Activated gamma-delta T cell treated with Interleukin-2 at 50 U/mL for 16 hours (primary cell): ENCODE results near the gene NEBL.

ENCODE experiments used
- DNase-seq: peaks from one replicate; pipeline ENCODE4 v3.0.0-alpha.2; 2020

NEBL gene

GRCh38 chr10:20903635-20904390 is 6.7 kb upstream of the NEBL start:
- DNase-seq, result no peak

GRCh38 chr10:20901110-20901509 is 4.0 kb upstream of the NEBL start:
- DNase-seq, result no peak

GRCh38 chr10:20898866-20899535 is 1.9 kb upstream of the NEBL start:
- DNase-seq, result no peak

GRCh38 chr10:20893297-20893696 is 3.8 kb downstream of the NEBL start:
- no peak for DNase-seq

- no peak for DNase-seq
Measured at GRCh38 chr10:20892796-20893195, 4.3 kb downstream of the NEBL start.

GRCh38 chr10:20892011-20892585 is 5.0 kb downstream of the NEBL start:
- DNase-seq, result no peak

GRCh38 chr10:20891338-20891714 is 5.8 kb downstream of the NEBL start:
- no peak for DNase-seq

- no peak for DNase-seq
Measured at GRCh38 chr10:20890491-20891337, 6.4 kb downstream of the NEBL start.

- DNase-seq, result no peak
Measured at GRCh38 chr10:20890009-20890408, 7.1 kb downstream of the NEBL start.

GRCh38 chr10:20888620-20889330 is 8.3 kb downstream of the NEBL start:
- no peak for DNase-seq

- no peak for DNase-seq
Measured at GRCh38 chr10:20887706-20888555, 9.2 kb downstream of the NEBL start.

- DNase-seq, result no peak
Measured at GRCh38 chr10:20885678-20886077, 11.4 kb downstream of the NEBL start.

- no peak for DNase-seq
Measured at GRCh38 chr10:20883552-20883951, 13.6 kb downstream of the NEBL start.

GRCh38 chr10:20882091-20882490 is 15.0 kb downstream of the NEBL start:
- no peak for DNase-seq

- DNase-seq, result no peak
Measured at GRCh38 chr10:20879136-20879535, 18.0 kb downstream of the NEBL start.

- DNase-seq, result no peak
Measured at GRCh38 chr10:20877986-20878983, 18.8 kb downstream of the NEBL start.

- DNase-seq, result no peak
Measured at GRCh38 chr10:20877554-20877953, 19.6 kb downstream of the NEBL start.

- no peak for DNase-seq
Measured at GRCh38 chr10:20874261-20874660, 22.9 kb downstream of the NEBL start.

- no peak for DNase-seq
Measured at GRCh38 chr10:20871970-20872369, 25.1 kb downstream of the NEBL start.

- DNase-seq, result no peak
Measured at GRCh38 chr10:20870834-20871233, 26.3 kb downstream of the NEBL start.
